GM12801 (cell line): ENCODE measurements around the gene DIP2C.

Source experiments
- TF ChIP-seq, protein P1 (sequence below): IDR thresholded peaks from one replicate; pipeline ENCODE4 v1.5.1; 2011; ENCODE audit warnings: control low read depth; ENCODE audit not compliant: insufficient read length; ENCODE audit errors: extremely low read depth

Gene DIP2C

DNA sequence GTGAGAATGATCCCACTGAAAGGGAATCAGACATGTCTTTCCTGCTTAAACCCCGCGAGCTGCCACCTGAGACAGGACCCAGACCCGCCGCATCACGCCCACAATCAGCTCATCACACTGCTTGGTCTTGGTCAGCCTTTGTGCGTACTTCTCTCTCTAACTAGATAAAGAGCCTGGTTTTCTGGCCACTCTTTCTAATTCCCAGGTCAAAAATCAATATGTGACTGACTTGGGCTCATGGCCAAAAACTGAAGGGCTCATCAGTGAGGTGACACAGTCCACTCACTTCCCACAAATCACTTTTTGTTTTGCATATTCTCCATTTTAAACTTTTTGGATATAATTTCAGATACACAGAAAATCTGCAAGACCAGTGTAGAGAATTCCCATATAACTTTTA, 247.3 kb downstream of the DIP2C start:
- TF ChIP-seq, protein P1, sequence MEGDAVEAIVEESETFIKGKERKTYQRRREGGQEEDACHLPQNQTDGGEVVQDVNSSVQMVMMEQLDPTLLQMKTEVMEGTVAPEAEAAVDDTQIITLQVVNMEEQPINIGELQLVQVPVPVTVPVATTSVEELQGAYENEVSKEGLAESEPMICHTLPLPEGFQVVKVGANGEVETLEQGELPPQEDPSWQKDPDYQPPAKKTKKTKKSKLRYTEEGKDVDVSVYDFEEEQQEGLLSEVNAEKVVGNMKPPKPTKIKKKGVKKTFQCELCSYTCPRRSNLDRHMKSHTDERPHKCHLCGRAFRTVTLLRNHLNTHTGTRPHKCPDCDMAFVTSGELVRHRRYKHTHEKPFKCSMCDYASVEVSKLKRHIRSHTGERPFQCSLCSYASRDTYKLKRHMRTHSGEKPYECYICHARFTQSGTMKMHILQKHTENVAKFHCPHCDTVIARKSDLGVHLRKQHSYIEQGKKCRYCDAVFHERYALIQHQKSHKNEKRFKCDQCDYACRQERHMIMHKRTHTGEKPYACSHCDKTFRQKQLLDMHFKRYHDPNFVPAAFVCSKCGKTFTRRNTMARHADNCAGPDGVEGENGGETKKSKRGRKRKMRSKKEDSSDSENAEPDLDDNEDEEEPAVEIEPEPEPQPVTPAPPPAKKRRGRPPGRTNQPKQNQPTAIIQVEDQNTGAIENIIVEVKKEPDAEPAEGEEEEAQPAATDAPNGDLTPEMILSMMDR, result no peak

DNA sequence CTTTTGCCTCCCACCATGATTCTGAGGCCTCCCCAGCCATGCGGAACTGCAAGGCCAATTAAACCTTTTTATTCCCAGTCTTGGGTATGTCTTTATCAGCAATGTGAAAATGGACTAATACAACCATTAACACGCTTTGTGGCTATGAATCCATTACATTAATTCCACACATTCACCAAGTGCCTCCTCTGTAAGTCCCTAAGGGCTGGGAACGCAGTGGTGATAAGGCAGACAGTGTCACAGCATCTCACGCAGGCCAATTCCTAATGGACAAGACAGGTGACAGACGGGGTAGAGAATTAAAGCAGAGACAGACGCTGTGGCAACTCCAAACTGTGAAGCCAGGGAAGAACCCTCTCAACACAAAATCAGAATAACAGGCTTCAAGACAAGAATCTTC, 247.8 kb downstream of the DIP2C start:
- TF ChIP-seq, protein P1, result no peak

DNA sequence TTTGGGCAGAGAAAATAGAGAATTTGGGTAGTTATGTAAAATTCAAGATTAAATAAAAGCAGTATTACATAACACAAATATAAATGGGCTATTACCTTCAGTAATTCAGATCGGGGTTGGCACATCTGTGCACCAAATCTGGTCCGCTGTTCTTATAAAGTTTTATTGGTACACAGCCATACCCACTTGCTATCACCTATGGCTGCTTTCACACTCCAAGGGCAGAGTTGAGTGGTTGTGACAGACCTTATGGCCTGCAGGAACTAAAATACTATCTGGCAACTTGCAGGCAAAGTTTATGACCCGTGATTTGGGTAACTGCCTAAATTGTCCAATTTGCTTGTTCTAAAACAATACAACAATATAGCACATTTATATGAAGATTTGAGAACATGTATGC, 249.3 kb downstream of the DIP2C start:
- TF ChIP-seq, protein P1, result no peak

DNA sequence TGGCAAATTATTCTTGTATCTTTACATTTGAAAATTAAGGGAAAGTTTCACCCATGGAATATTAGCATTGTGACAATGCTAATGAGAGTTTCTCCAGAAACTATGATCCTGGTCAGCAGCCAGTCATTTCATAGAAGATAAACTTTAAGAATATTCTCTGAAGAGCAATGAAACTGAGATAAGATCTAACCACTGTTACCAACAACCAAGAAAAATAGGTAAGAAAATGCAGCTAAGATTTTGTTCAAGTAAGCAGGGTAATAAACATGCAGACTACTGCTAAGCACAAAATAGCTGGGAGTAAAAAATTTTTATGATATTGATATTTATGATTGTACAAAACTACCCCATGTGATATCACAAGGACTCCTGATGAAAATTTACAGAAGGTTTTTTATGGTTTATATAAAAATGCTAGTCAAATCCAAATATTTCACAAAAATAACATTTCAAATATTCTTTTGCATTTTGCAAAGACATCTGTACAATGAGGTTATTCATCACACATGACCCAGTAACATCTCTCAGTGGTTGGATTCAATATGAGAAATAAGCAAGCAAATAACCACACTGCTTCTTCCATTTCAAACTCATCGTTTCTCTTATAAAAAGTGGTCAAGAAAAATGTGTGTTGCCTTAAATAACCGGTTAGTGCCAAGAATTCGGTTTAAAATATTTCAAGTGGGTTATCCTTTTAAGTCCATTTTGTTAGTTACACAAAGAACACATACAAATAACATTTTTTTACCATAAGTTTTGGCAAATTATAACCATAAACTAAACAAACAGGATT, 251.6 kb downstream of the DIP2C start:
- TF ChIP-seq, protein P1, result no peak

DNA sequence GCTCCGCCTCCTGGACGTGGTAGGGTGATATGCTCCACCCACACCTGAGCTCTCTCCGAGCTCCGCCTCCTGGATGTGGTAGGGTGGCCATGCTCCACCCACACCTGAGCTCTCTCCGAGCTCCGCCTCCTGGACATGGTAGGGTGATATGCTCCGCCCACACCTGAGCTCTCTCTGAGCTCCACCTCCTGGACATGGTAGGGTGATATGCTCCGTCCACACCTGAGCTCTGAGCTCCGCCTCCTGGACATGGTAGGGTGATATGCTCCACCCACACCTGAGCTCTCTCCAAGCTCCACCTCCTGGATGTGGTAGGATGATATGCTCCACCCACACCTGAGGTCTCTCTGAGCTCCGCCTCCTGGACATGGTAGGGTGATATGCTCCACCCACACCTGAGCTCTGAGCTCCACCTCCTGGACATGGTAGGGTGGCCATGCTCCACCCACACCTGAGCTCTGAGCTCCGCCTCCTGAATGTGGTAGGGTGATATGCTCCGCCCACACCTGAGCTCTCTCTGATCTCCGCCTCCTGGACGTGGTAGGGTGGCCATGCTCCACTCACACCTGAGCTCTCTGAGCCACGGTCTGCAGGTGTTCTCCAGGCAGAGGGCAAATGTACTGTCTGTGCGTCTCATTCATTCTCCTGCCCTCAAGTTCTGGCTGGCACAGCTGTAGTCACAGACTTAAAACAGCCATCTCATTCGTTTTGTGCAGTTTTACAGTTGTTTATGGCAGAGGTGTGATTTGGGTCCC, 252.4 kb downstream of the DIP2C start:
- TF ChIP-seq, protein P1, result no peak

DNA sequence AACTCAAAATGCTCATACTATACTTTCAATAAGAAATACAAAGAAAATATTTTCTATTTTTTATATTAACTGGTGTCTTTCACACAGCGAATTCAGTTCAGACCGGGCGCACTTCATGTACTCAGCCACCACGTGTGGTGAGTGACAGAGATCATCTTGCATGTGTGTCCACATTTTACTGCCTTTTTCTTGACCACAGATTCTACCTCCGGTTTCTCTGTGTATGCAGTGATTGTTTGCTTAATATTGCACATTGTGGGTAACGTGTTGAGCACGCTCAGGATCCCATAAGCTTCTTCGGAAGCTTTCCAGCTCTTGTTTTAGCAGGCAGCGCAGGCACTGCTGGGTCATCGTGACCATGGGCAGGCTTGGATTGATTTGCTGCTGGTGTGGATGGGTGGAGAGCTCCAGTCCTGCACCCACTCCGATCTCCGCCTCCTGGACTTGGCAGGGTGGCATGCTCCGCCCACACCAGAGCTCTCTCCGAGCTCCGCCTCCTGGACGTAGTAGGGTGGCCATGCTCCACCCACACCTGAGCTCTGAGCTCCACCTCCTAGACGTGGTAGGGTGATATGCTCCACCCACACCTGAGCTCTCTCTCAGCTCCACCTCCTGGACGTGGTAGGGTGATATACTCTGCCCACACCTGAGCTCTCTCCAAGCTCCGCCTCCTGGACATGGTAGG, 253.3 kb downstream of the DIP2C start:
- TF ChIP-seq, protein P1, result no peak

DNA sequence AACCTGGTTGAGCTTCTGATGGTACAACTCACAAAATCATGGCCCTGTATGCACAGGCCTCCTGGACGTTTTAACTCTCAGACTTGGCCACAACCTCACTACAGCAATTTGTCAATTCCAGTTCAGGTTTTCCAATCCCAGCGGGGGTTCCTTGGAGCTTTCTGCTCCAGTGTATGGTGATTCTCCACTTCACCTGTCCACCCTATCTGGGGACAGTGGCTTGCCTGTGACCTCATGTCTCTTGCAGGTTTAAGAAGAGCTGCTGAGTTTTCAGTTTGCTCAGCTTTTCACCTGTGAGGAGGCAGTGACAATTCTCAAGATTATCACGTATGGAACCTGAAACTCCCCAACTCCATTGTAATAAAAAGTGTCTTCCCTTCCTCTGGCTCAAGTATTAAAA, 254.1 kb downstream of the DIP2C start:
- TF ChIP-seq, protein P1, result no peak
